Neuron (in vitro differentiated cells): ENCODE measurements around the gene LAMP5.

Source experiments
- H2AFZ ChIP-seq: one replicate; pipeline ENCODE4 v1.6.1; 2013; ENCODE audit warnings: low read depth, mild to moderate bottlenecking, inconsistent platforms, low read length, moderate library complexity
- H3K27me3 ChIP-seq: one replicate; pipeline ENCODE4 v1.6.1; 2013; ENCODE audit warnings: low read length; ENCODE audit not compliant: insufficient read depth
- H3K36me3 ChIP-seq: one replicate; pipeline ENCODE4 v1.6.1; 2013; ENCODE audit warnings: low read length; ENCODE audit not compliant: insufficient read depth
- H3K4me1 ChIP-seq: one replicate; pipeline ENCODE4 v1.6.1; 2013; ENCODE audit warnings: low read length; ENCODE audit not compliant: insufficient read depth
- H3K4me3 ChIP-seq: 2 replicates; pipeline ENCODE4 v1.5.1; 2013; ENCODE audit warnings: mild to moderate bottlenecking, low read length, moderate library complexity
- H3K9me3 ChIP-seq: one replicate; pipeline ENCODE4 v1.6.1; 2013; ENCODE audit warnings: low read length

The LAMP5 gene

GRCh38 chr20:9490161-9490560 lies 24.2 kb upstream of the LAMP5 start:
- Histone ChIP-seq H3K4me3 (no peak overlapping the region), H2AFZ (no peak overlapping the region), H3K27me3 (no peaks in the 10 kb centered on the region), H3K9me3 (no peaks in the 10 kb centered on the region), H3K4me1 (peaks cover 7% of the 10 kb centered on the region), H3K36me3 (no peaks in the 10 kb centered on the region)

GRCh38 chr20:9490631-9491030 lies 23.8 kb upstream of the LAMP5 start:
- no peaks in the 10 kb centered on the region for H3K9me3 ChIP-seq
- H3K27me3 ChIP-seq, result no peaks in the 10 kb centered on the region
- no peak overlapping the region for H3K4me3 ChIP-seq
- H3K4me1 ChIP-seq, result peaks cover 7% of the 10 kb centered on the region
- no peak overlapping the region for H2AFZ ChIP-seq
- no peaks in the 10 kb centered on the region for H3K36me3 ChIP-seq

- H3K36me3 ChIP-seq, result no peaks in the 10 kb centered on the region
- no peak overlapping the region for H2AFZ ChIP-seq
- H3K4me1 ChIP-seq, result peaks cover 7% of the 10 kb centered on the region
- H3K27me3 ChIP-seq, result no peaks in the 10 kb centered on the region
- H3K4me3 ChIP-seq, result no peak overlapping the region
- no peaks in the 10 kb centered on the region for H3K9me3 ChIP-seq
Observed at GRCh38 chr20:9491324-9491723, 23.1 kb upstream of the LAMP5 start.

- peaks cover 7% of the 10 kb centered on the region for H3K4me1 ChIP-seq
- H3K4me3 ChIP-seq, result no peak overlapping the region
- no peaks in the 10 kb centered on the region for H3K36me3 ChIP-seq
- H2AFZ ChIP-seq, result no peak overlapping the region
- no peaks in the 10 kb centered on the region for H3K27me3 ChIP-seq
- H3K9me3 ChIP-seq, result no peaks in the 10 kb centered on the region
Observed at GRCh38 chr20:9492067-9492466, 22.3 kb upstream of the LAMP5 start.

GRCh38 chr20:9493803-9494202 lies 20.6 kb upstream of the LAMP5 start:
- Histone ChIP-seq H3K4me1 (peaks cover 7% of the 10 kb centered on the region), H3K36me3 (no peaks in the 10 kb centered on the region), H2AFZ (no peak overlapping the region), H3K4me3 (no peak overlapping the region), H3K27me3 (no peaks in the 10 kb centered on the region), H3K9me3 (no peaks in the 10 kb centered on the region)

GRCh38 chr20:9495701-9496100 lies 18.7 kb upstream of the LAMP5 start:
- H3K36me3 ChIP-seq, result no peaks in the 10 kb centered on the region
- no peak overlapping the region for H3K4me3 ChIP-seq

GRCh38 chr20:9496155-9496554 lies 18.2 kb upstream of the LAMP5 start:
- no peak overlapping the region for H2AFZ ChIP-seq
- peaks cover 6% of the 10 kb centered on the region for H3K27me3 ChIP-seq
- H3K9me3 ChIP-seq, result no peaks in the 10 kb centered on the region
- no peaks in the 10 kb centered on the region for H3K4me1 ChIP-seq
- no peaks in the 10 kb centered on the region for H3K36me3 ChIP-seq
- H3K4me3 ChIP-seq, result no peak overlapping the region

More at GRCh38 chr20:9495701-9496100, 18.7 kb upstream of the LAMP5 start:
- Histone ChIP-seq H3K9me3 (no peaks in the 10 kb centered on the region), H2AFZ (no peak overlapping the region), H3K27me3 (peaks cover 3% of the 10 kb centered on the region), H3K4me1 (peaks cover 2% of the 10 kb centered on the region)

- H3K9me3 ChIP-seq, result no peaks in the 10 kb centered on the region
- H3K27me3 ChIP-seq, result peaks cover 16% of the 10 kb centered on the region
- H3K36me3 ChIP-seq, result no peaks in the 10 kb centered on the region
- H2AFZ ChIP-seq, result no peak overlapping the region
- no peaks in the 10 kb centered on the region for H3K4me1 ChIP-seq
- no peak overlapping the region for H3K4me3 ChIP-seq
Observed at GRCh38 chr20:9498322-9498721, 16.1 kb upstream of the LAMP5 start.

- Histone ChIP-seq H3K4me3 (no peak overlapping the region), H3K36me3 (no peaks in the 10 kb centered on the region), H3K27me3 (peaks cover 19% of the 10 kb centered on the region), H2AFZ (no peak overlapping the region), H3K4me1 (no peaks in the 10 kb centered on the region), H3K9me3 (no peaks in the 10 kb centered on the region)
Observed at GRCh38 chr20:9499126-9499899, 15.1 kb upstream of the LAMP5 start.

GRCh38 chr20:9500121-9500520 lies 14.3 kb upstream of the LAMP5 start:
- peaks cover 20% of the 10 kb centered on the region for H3K27me3 ChIP-seq
- H2AFZ ChIP-seq, result no peak overlapping the region
- no peaks in the 10 kb centered on the region for H3K9me3 ChIP-seq
- H3K4me3 ChIP-seq, result no peak overlapping the region
- H3K36me3 ChIP-seq, result no peaks in the 10 kb centered on the region
- H3K4me1 ChIP-seq, result no peaks in the 10 kb centered on the region

- Histone ChIP-seq H3K36me3 (no peaks in the 10 kb centered on the region), H3K27me3 (peaks cover 31% of the 10 kb centered on the region), H2AFZ (no peak overlapping the region), H3K9me3 (no peaks in the 10 kb centered on the region), H3K4me3 (no peak overlapping the region), H3K4me1 (no peaks in the 10 kb centered on the region)
Observed at GRCh38 chr20:9501473-9501872, 12.9 kb upstream of the LAMP5 start.

GRCh38 chr20:9503526-9504245 lies 10.7 kb upstream of the LAMP5 start:
- Histone ChIP-seq H3K4me1 (no peaks in the 10 kb centered on the region), H2AFZ (no peak overlapping the region), H3K9me3 (no peaks in the 10 kb centered on the region), H3K4me3 (no peak overlapping the region), H3K27me3 (peaks cover 53% of the 10 kb centered on the region), H3K36me3 (no peaks in the 10 kb centered on the region)

- no peak overlapping the region for H2AFZ ChIP-seq
- no peaks in the 10 kb centered on the region for H3K36me3 ChIP-seq
- H3K9me3 ChIP-seq, result peaks cover 3% of the 10 kb centered on the region
- H3K4me1 ChIP-seq, result no peaks in the 10 kb centered on the region
- H3K27me3 ChIP-seq, result peaks cover 68% of the 10 kb centered on the region
- H3K4me3 ChIP-seq, result no peak overlapping the region
Observed at GRCh38 chr20:9506280-9506821, 8.0 kb upstream of the LAMP5 start.
